Measurements from ENCODE around the gene TBL1X.

GRCh38 chrX:9515489-9515888, 50.6 kb downstream of the TBL1X start:
- TF ChIP-seq CEBPB (IDR thresholded peaks at IDR 0.05; ENCODE audit: low read depth, low read length) (no peak), CTCF (conservative IDR thresholded peaks at IDR 0.05; ENCODE audit: low read depth, low read length) (no peak), MXI1 (IDR thresholded peaks at IDR 0.05; ENCODE audit: borderline replicate concordance, low read depth, low read length) (no peak), FOS (IDR thresholded peaks at IDR 0.05; ENCODE audit: low read depth, low read length) (no peak), RCOR1 (IDR thresholded peaks at IDR 0.05; ENCODE audit: insufficient replicate concordance, low read length) (no peak), RAD21 (IDR thresholded peaks at IDR 0.05; ENCODE audit: low read length) (no peak), POLR2A (IDR thresholded peaks at IDR 0.05; ENCODE audit: low read depth, low read length) (no peak), ELK1 (IDR thresholded peaks at IDR 0.05; ENCODE audit: borderline replicate concordance, low read depth, low read length) (no peak), MAZ (IDR thresholded peaks at IDR 0.05; ENCODE audit: borderline replicate concordance, low read depth, low read length) (no peak), CHD1 (IDR thresholded peaks at IDR 0.05; ENCODE audit: low read depth, low read length) (no peak), SMC3 (IDR thresholded peaks at IDR 0.05; ENCODE audit: low read depth, low read length) (no peak), NFE2L2 (IDR thresholded peaks at IDR 0.05; ENCODE audit: low read depth, low read length) (no peak), USF2 (IDR thresholded peaks at IDR 0.05; ENCODE audit: low read depth, low read length) (no peak), MAFK (IDR thresholded peaks at IDR 0.05; ENCODE audit: low read depth, low read length) (no peak)

Data from IMR-90 (cell line).